ENCODE measurements around the gene NUFIP2.

NUFIP2 gene

GRCh38 chr17:29252101-29252791, 41.7 kb downstream of the NUFIP2 start:
- no peaks in the 10 kb centered on the region for H3K9me3 Mint-ChIP-seq
- H3K36me3 Mint-ChIP-seq: peaks cover 9% of the 10 kb centered on the region
- peaks cover 14% of the 10 kb centered on the region for H3K4me1 Mint-ChIP-seq
- no peaks in the 10 kb centered on the region for H3K27me3 Mint-ChIP-seq
- no peak overlapping the region for H3K4me3 Mint-ChIP-seq
- H3K27ac Mint-ChIP-seq: no peak overlapping the region
- ATAC-seq: no peak

GRCh38 chr17:29251184-29251583, 42.8 kb downstream of the NUFIP2 start:
- Mint-ChIP-seq H3K36me3 (peaks cover 6% of the 10 kb centered on the region), H3K27ac (no peak overlapping the region), H3K4me3 (no peak overlapping the region), H3K27me3 (no peaks in the 10 kb centered on the region), H3K4me1 (peaks cover 18% of the 10 kb centered on the region), H3K9me3 (no peaks in the 10 kb centered on the region)
- ATAC-seq: no peak

GRCh38 chr17:29250666-29251065, 43.3 kb downstream of the NUFIP2 start:
- no peaks in the 10 kb centered on the region for H3K27me3 Mint-ChIP-seq
- peaks cover 18% of the 10 kb centered on the region for H3K4me1 Mint-ChIP-seq
- no peak overlapping the region for H3K4me3 Mint-ChIP-seq
- no peak for ATAC-seq
- H3K36me3 Mint-ChIP-seq: peaks cover 6% of the 10 kb centered on the region
- no peaks in the 10 kb centered on the region for H3K9me3 Mint-ChIP-seq
- no peak overlapping the region for H3K27ac Mint-ChIP-seq

- Mint-ChIP-seq H3K27me3 (no peaks in the 10 kb centered on the region), H3K36me3 (no peaks in the 10 kb centered on the region), H3K27ac (no peak overlapping the region), H3K9me3 (no peaks in the 10 kb centered on the region), H3K4me1 (peaks cover 18% of the 10 kb centered on the region), H3K4me3 (no peak overlapping the region)
- ATAC-seq: no peak
These were observed 45.1 kb downstream of the NUFIP2 start for GRCh38 chr17:29248845-29249244.

GRCh38 chr17:29247219-29247618, 46.7 kb downstream of the NUFIP2 start:
- Mint-ChIP-seq H3K27ac (no peak overlapping the region), H3K36me3 (no peaks in the 10 kb centered on the region), H3K4me3 (no peak overlapping the region), H3K4me1 (peaks cover 18% of the 10 kb centered on the region), H3K9me3 (no peaks in the 10 kb centered on the region), H3K27me3 (no peaks in the 10 kb centered on the region)
- no peak for ATAC-seq

- peaks cover 12% of the 10 kb centered on the region for H3K4me1 Mint-ChIP-seq
- H3K9me3 Mint-ChIP-seq: no peaks in the 10 kb centered on the region
- H3K4me3 Mint-ChIP-seq: no peak within 1 kb of the TSS
- ATAC-seq: no peak
- no peaks in the 10 kb centered on the region for H3K27me3 Mint-ChIP-seq
- H3K36me3 Mint-ChIP-seq: no peaks in the 10 kb centered on the region
- no peak within 1 kb of the TSS for H3K27ac Mint-ChIP-seq
These were observed 47.3 kb downstream of the NUFIP2 start, which contains the start of gene CRYBA1 for GRCh38 chr17:29246628-29247027. TSS of gene CRYBA1 (plus strand) at chr17:29246859. CDS start at chr17:29246864, 5 bp downstream.

- Mint-ChIP-seq H3K36me3 (no peaks in the 10 kb centered on the region), H3K27ac (no peak overlapping the region), H3K9me3 (no peaks in the 10 kb centered on the region), H3K4me1 (peaks cover 10% of the 10 kb centered on the region), H3K27me3 (no peaks in the 10 kb centered on the region), H3K4me3 (no peak overlapping the region)
- ATAC-seq: no peak
These were observed 48.5 kb downstream of the NUFIP2 start for GRCh38 chr17:29245401-29245800.

GRCh38 chr17:29243792-29244191, 50.2 kb downstream of the NUFIP2 start:
- Mint-ChIP-seq H3K4me3 (no peak overlapping the region), H3K27ac (no peak overlapping the region), H3K9me3 (no peaks in the 10 kb centered on the region), H3K36me3 (no peaks in the 10 kb centered on the region), H3K4me1 (peaks cover 10% of the 10 kb centered on the region), H3K27me3 (no peaks in the 10 kb centered on the region)
- ATAC-seq: no peak

GRCh38 chr17:29242790-29243189, 51.2 kb downstream of the NUFIP2 start:
- Mint-ChIP-seq H3K27ac (no peak overlapping the region), H3K4me1 (peaks cover 10% of the 10 kb centered on the region), H3K36me3 (no peaks in the 10 kb centered on the region), H3K4me3 (no peak overlapping the region), H3K9me3 (no peaks in the 10 kb centered on the region), H3K27me3 (no peaks in the 10 kb centered on the region)
- ATAC-seq: no peak

GRCh38 chr17:29242051-29242450, 51.9 kb downstream of the NUFIP2 start:
- no peak overlapping the region for H3K4me3 Mint-ChIP-seq
- no peaks in the 10 kb centered on the region for H3K27me3 Mint-ChIP-seq
- H3K9me3 Mint-ChIP-seq: no peaks in the 10 kb centered on the region
- peaks cover 6% of the 10 kb centered on the region for H3K4me1 Mint-ChIP-seq
- H3K36me3 Mint-ChIP-seq: no peaks in the 10 kb centered on the region
- ATAC-seq: no peak
- H3K27ac Mint-ChIP-seq: no peak overlapping the region

- H3K9me3 Mint-ChIP-seq: no peaks in the 10 kb centered on the region
- ATAC-seq: no peak
- no peak overlapping the region for H3K4me3 Mint-ChIP-seq
- no peak overlapping the region for H3K27ac Mint-ChIP-seq
- no peaks in the 10 kb centered on the region for H3K27me3 Mint-ChIP-seq
- H3K4me1 Mint-ChIP-seq: no peaks in the 10 kb centered on the region
- H3K36me3 Mint-ChIP-seq: no peaks in the 10 kb centered on the region
These were observed 52.7 kb downstream of the NUFIP2 start for GRCh38 chr17:29240968-29241963.

GRCh38 chr17:29240477-29240876, 53.5 kb downstream of the NUFIP2 start:
- H3K9me3 Mint-ChIP-seq: no peaks in the 10 kb centered on the region
- H3K27me3 Mint-ChIP-seq: no peaks in the 10 kb centered on the region
- no peaks in the 10 kb centered on the region for H3K4me1 Mint-ChIP-seq
- H3K4me3 Mint-ChIP-seq: no peak overlapping the region
- no peak for ATAC-seq
- no peaks in the 10 kb centered on the region for H3K36me3 Mint-ChIP-seq
- H3K27ac Mint-ChIP-seq: no peak overlapping the region

GRCh38 chr17:29238133-29238850, 55.7 kb downstream of the NUFIP2 start:
- H3K4me3 Mint-ChIP-seq: no peak overlapping the region
- H3K36me3 Mint-ChIP-seq: no peaks in the 10 kb centered on the region
- no peak for ATAC-seq
- no peaks in the 10 kb centered on the region for H3K9me3 Mint-ChIP-seq
- no peak overlapping the region for H3K27ac Mint-ChIP-seq
- no peaks in the 10 kb centered on the region for H3K4me1 Mint-ChIP-seq
- no peaks in the 10 kb centered on the region for H3K27me3 Mint-ChIP-seq

GRCh38 chr17:29237476-29238132, 56.3 kb downstream of the NUFIP2 start:
- no peak overlapping the region for H3K27ac Mint-ChIP-seq
- H3K4me3 Mint-ChIP-seq: no peak overlapping the region
- H3K36me3 Mint-ChIP-seq: no peaks in the 10 kb centered on the region
- no peak for ATAC-seq
- no peaks in the 10 kb centered on the region for H3K27me3 Mint-ChIP-seq
- H3K9me3 Mint-ChIP-seq: no peaks in the 10 kb centered on the region
- H3K4me1 Mint-ChIP-seq: no peaks in the 10 kb centered on the region

- H3K27ac Mint-ChIP-seq: no peak overlapping the region
- H3K4me1 Mint-ChIP-seq: no peaks in the 10 kb centered on the region
- H3K9me3 Mint-ChIP-seq: no peaks in the 10 kb centered on the region
- no peak overlapping the region for H3K4me3 Mint-ChIP-seq
- ATAC-seq: no peak
- no peaks in the 10 kb centered on the region for H3K36me3 Mint-ChIP-seq
- no peaks in the 10 kb centered on the region for H3K27me3 Mint-ChIP-seq
These were observed 58.0 kb downstream of the NUFIP2 start for GRCh38 chr17:29235904-29236303.

Data from stimulated activated memory B cell treated with anti-CD40 and anti-IgM and Interleukin-4, amounts not matched to agents 10 μg/mL and 1 μg/mL and 100 μg/mL, for 72 hours (primary cell).